T-cell (primary cell): ENCODE data around the gene RFX4. TPM values are rescaled to one million over a fixed set of nuclear protein-coding genes. Genes with fewer than 3 reads are reported as not detected.

Source experiments
- ATAC-seq, 4 experiments: fragments of 200-7000 bp in 3 of 4; fragments of 150-1000 bp in 1 of 4; cut with Tn5 transposase; replicated peaks in 1 of 4; 1 replicate in 3 of 4; 2 replicates in 1 of 4; pipeline ENCODE4 v1.10.0; 2021; ENCODE audit warnings: moderate library complexity in 3 of 4, mild to moderate bottlenecking in 2 of 4, moderate number of reproducible peaks in 1 of 4
- CTCF ChIA-PET, 2 donors: fragments of 300-600 bp; sonication (Branson Sonifier 250); formaldehyde crosslinking; loops; one replicate each; lab custom pipeline; 2022; ENCODE audit warnings: antibody characterized with exemption in 2 of 2; lab: Charles Lee
- POLR2A ChIA-PET, 2 donors: fragments of 300-600 bp; sonication (Branson Sonifier 250); formaldehyde crosslinking; loops; one replicate each; lab custom pipeline; 2022; ENCODE audit warnings: antibody characterized with exemption in 2 of 2; lab: Charles Lee
- DNase-seq, 35 experiments: peaks; one replicate each; pipeline versions ENCODE4 v3.0.0 to v3.0.0-alpha.2; 2013 to 2023
- H3K27ac ChIP-seq: one replicate; pipeline ENCODE4 v1.5.1; 2013; ENCODE audit warnings: low read length
- H3K27me3 ChIP-seq, 2 experiments: replicated peaks in 1 of 2; 1 replicate in 1 of 2; 2 replicates in 1 of 2; pipeline versions ENCODE4 v1.6.1 to v1.7.0; 2013; ENCODE audit warnings: low read length in 1 of 2, mixed read lengths in 1 of 2; ENCODE audit not compliant: control insufficient read depth in 2 of 2, insufficient read depth in 2 of 2; ENCODE audit errors: extremely low read depth in 1 of 2
- H3K36me3 ChIP-seq, 2 donors: 1 replicate in 1 of 2; 2 replicates in 1 of 2; pipeline versions ENCODE4 v1.6.1 to v1.7.0; 2013; ENCODE audit warnings: low read length in 1 of 2; ENCODE audit not compliant: control insufficient read depth in 2 of 2, insufficient read depth in 1 of 2; ENCODE audit errors: extremely low read depth in 1 of 2
- H3K4me1 ChIP-seq, 2 experiments: 1 replicate in 1 of 2; 2 replicates in 1 of 2; pipeline versions ENCODE4 v1.6.1 to v1.7.0; 2013; ENCODE audit warnings: low read length in 2 of 2, mixed read lengths in 1 of 2; ENCODE audit not compliant: insufficient read depth in 2 of 2, control insufficient read depth in 1 of 2; ENCODE audit errors: extremely low read depth in 1 of 2
- H3K4me3 ChIP-seq, 2 donors: 1 replicate in 1 of 2; 2 replicates in 1 of 2; pipeline versions ENCODE4 v1.5.1 to v1.7.0; 2013; ENCODE audit warnings: mild to moderate bottlenecking in 2 of 2, low read length in 1 of 2, moderate library complexity in 1 of 2; ENCODE audit not compliant: control insufficient read depth in 1 of 2; ENCODE audit errors: extremely low read depth in 1 of 2
- H3K9me3 ChIP-seq: 2 replicates; pipeline ENCODE4 v1.7.0; 2013
- H3K27ac Mint-ChIP-seq, 2 donors: one replicate each; pipeline ENCODE4 v1.8.0; 2020 to 2021; ENCODE audit warnings: mild to moderate bottlenecking in 2 of 2, mixed read lengths in 2 of 2
- H3K27me3 Mint-ChIP-seq, 2 donors: one replicate each; pipeline ENCODE4 v1.8.0; 2021 to 2022; ENCODE audit warnings: mixed read lengths in 2 of 2
- H3K36me3 Mint-ChIP-seq: one replicate; pipeline ENCODE4 v1.8.0; 2021; ENCODE audit warnings: mixed read lengths
- H3K4me1 Mint-ChIP-seq, 3 donors: one replicate each; pipeline ENCODE4 v1.8.0; 2020 to 2022; ENCODE audit warnings: mixed read lengths in 3 of 3, mild to moderate bottlenecking in 1 of 3
- H3K4me3 Mint-ChIP-seq, 3 donors: one replicate each; pipeline ENCODE4 v1.8.0; 2020 to 2022; ENCODE audit warnings: mild to moderate bottlenecking in 3 of 3, mixed read lengths in 3 of 3, moderate library complexity in 3 of 3
- H3K9me3 Mint-ChIP-seq, 3 donors: one replicate each; pipeline ENCODE4 v1.8.0; 2020 to 2022; ENCODE audit warnings: mixed read lengths in 3 of 3
- WGBS: methylation state at CpG from one replicate; pipeline ENCODE4 v1.1.5; 2013; ENCODE audit warnings: missing lambda C conversion rate; ENCODE audit not compliant: insufficient coverage; 5-methylcytosine and 5-hydroxymethylcytosine counted together
- total RNA-seq, 35 experiments: library from RNA in 6 of 35; stranded (reverse) in 6 of 35; fragments of 120-200 nt in 1 of 35; gene quantifications; one replicate each; pipeline versions ENCODE4 v1.2.1 to v1.2.4 and lab custom pipeline; 2013 to 2026

Gene RFX4
- total RNA-seq, 5 donors from 2014 or later (not counting 1 experiment from before 2014, with no cell fraction given), result not detected

GRCh38 chr12:106715582-106715981 lies 132.8 kb downstream of the RFX4 start:
- H3K4me3 ChIP-seq, result no peak overlapping the region
- H3K27ac ChIP-seq, result no peak overlapping the region
- Mint-ChIP-seq H3K9me3 (no peaks in the 10 kb centered on the region), H3K36me3 (no peaks in the 10 kb centered on the region), H3K4me1 (no peaks in the 10 kb centered on the region), H3K4me3 (no peak overlapping the region), H3K27me3 (peaks cover 2 to 6% of the 10 kb centered on the region in 2 donors), H3K27ac (no peak overlapping the region)
- H3K4me1 ChIP-seq, result no peaks in the 10 kb centered on the region
- no peak for DNase-seq
- ATAC-seq, result no peak
- H3K9me3 ChIP-seq, result no peaks in the 10 kb centered on the region
- CTCF ChIA-PET, result no interaction called here
- WGBS, result 60% methylated on average over 2 of the region's 4 CpGs
- no peaks in the 10 kb centered on the region for H3K27me3 ChIP-seq
- H3K36me3 ChIP-seq, result no peaks in the 10 kb centered on the region
- POLR2A ChIA-PET, result no interaction called here

GRCh38 chr12:106717673-106718072 lies 134.9 kb downstream of the RFX4 start:
- H3K27me3 Mint-ChIP-seq, result no peaks in the 10 kb centered on the region
- POLR2A ChIA-PET, result no interaction called here
- no CpG with 5 or more reads among the region's 2 CpGs for WGBS
- H3K4me1 Mint-ChIP-seq, result peaks cover 0 to 1% (median 0%) of the 10 kb centered on the region in 3 donors
- Histone ChIP-seq H3K27ac (no peak overlapping the region), H3K4me3 (no peak overlapping the region), H3K36me3 (no peaks in the 10 kb centered on the region), H3K9me3 (no peaks in the 10 kb centered on the region), H3K4me1 (no peaks in the 10 kb centered on the region), H3K27me3 (no peaks in the 10 kb centered on the region)
- no peak for DNase-seq
- CTCF ChIA-PET, result no interaction called here
- ATAC-seq, result no peak
- no peaks in the 10 kb centered on the region for H3K9me3 Mint-ChIP-seq
- no peak overlapping the region for H3K4me3 Mint-ChIP-seq
- H3K27ac Mint-ChIP-seq, result no peak overlapping the region
- no peaks in the 10 kb centered on the region for H3K36me3 Mint-ChIP-seq

DNA sequence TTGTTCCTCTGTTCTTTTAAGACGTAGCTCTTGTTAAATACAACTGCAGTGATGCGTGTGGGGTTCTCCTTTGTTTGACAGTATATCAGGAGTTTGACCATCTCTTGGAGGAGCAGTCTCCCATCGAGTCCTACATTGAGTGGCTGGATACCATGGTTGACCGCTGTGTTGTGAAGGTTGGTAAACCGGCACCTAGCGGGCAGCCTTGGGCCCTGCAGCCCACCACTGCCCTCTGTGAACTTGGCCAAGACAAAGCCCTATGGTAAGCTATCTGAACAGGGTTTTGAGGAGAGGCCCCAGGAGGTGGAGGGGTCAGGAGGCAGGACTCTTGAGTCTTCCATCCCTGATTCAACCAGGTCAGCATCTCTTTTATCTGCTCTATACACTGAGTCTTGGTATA lies 137.1 kb downstream of the RFX4 start:
- H3K4me1 Mint-ChIP-seq, result peaks cover 0 to 11% (median 2%) of the 10 kb centered on the region in 3 donors
- no peaks in the 10 kb centered on the region for H3K4me1 ChIP-seq
- POLR2A ChIA-PET, result interaction anchor here in 1 of 2 donors (0.5 kb wide), 1 partner anchor 151 kb away, joined by 4 read pairs; no protein-coding TSS in a partner anchor
- no peak overlapping the region for H3K4me3 Mint-ChIP-seq
- H3K4me3 ChIP-seq, result no peak overlapping the region
- WGBS, result 96% methylated on average over 4 of the region's 6 CpGs
- CTCF ChIA-PET, result no interaction called here
- H3K27me3 ChIP-seq, result no peaks in the 10 kb centered on the region
- no peak overlapping the region for H3K27ac Mint-ChIP-seq
- no peak overlapping the region for H3K27ac ChIP-seq
- ATAC-seq, result no peak
- H3K9me3 ChIP-seq, result no peaks in the 10 kb centered on the region
- H3K36me3 ChIP-seq, result no peaks in the 10 kb centered on the region
- DNase-seq, result no peak
- H3K36me3 Mint-ChIP-seq, result no peaks in the 10 kb centered on the region
- H3K9me3 Mint-ChIP-seq, result no peaks in the 10 kb centered on the region
- H3K27me3 Mint-ChIP-seq, result no peaks in the 10 kb centered on the region

GRCh38 chr12:106720696-106721095 lies 137.9 kb downstream of the RFX4 start:
- ATAC-seq, result no peak
- no peaks in the 10 kb centered on the region for H3K36me3 ChIP-seq
- no peak for DNase-seq
- no peaks in the 10 kb centered on the region for H3K27me3 ChIP-seq
- Mint-ChIP-seq H3K4me1 (peaks cover 0 to 11% (median 2%) of the 10 kb centered on the region in 3 donors), H3K9me3 (no peaks in the 10 kb centered on the region), H3K27me3 (no peaks in the 10 kb centered on the region), H3K4me3 (no peak overlapping the region), H3K27ac (no peak overlapping the region), H3K36me3 (no peaks in the 10 kb centered on the region)
- H3K9me3 ChIP-seq, result no peaks in the 10 kb centered on the region
- ChIA-PET POLR2A (interaction anchor here in 1 of 2 donors (0.6 kb wide), 1 partner anchor 124 kb away, joined by 3 read pairs; no protein-coding TSS in a partner anchor), CTCF (no interaction called here)
- no peak overlapping the region for H3K27ac ChIP-seq
- H3K4me3 ChIP-seq, result no peak overlapping the region
- 100% methylated on average over 1 of the region's 6 CpGs for WGBS
- no peaks in the 10 kb centered on the region for H3K4me1 ChIP-seq

DNA sequence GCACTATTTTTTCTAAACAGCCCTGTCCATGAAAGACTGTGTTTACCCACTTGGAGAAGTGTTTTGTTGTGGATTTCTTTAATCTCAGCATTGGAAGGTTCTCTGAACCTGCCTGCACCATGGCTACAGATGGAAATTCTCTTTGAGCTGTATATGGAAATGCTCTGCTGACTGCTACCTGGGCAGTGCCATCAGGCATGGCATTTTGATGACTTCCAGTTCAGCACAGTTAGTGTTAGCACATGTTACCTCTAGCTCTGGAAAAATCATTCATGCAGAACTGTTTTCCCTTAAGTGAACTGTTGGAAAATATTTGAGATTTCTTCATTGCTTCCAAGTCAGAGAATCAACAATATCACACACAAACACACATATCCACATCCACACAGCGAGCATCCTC lies 139.1 kb downstream of the RFX4 start:
- POLR2A ChIA-PET, result interaction anchor here in 1 of 2 donors (0.6 kb wide), 1 partner anchor 90 kb away, joined by 3 read pairs; no protein-coding TSS in a partner anchor
- Histone ChIP-seq H3K36me3 (no peaks in the 10 kb centered on the region), H3K4me3 (no peak overlapping the region), H3K27me3 (no peaks in the 10 kb centered on the region), H3K4me1 (no peaks in the 10 kb centered on the region), H3K9me3 (no peaks in the 10 kb centered on the region), H3K27ac (no peak overlapping the region)
- H3K4me1 Mint-ChIP-seq, result peaks cover 0 to 11% (median 2%) of the 10 kb centered on the region in 3 donors
- H3K27ac Mint-ChIP-seq, result no peak overlapping the region
- 100% methylated on average over 1 of the region's 1 CpG for WGBS
- no peaks in the 10 kb centered on the region for H3K36me3 Mint-ChIP-seq
- H3K4me3 Mint-ChIP-seq, result no peak overlapping the region
- H3K9me3 Mint-ChIP-seq, result no peaks in the 10 kb centered on the region
- no peaks in the 10 kb centered on the region for H3K27me3 Mint-ChIP-seq
- ATAC-seq (no peak), DNase-seq (no peak)
- CTCF ChIA-PET, result interaction anchor here in 1 of 2 donors (0.6 kb wide), 1 partner anchor 1346 kb away, joined by 16 read pairs; no protein-coding TSS in a partner anchor

DNA sequence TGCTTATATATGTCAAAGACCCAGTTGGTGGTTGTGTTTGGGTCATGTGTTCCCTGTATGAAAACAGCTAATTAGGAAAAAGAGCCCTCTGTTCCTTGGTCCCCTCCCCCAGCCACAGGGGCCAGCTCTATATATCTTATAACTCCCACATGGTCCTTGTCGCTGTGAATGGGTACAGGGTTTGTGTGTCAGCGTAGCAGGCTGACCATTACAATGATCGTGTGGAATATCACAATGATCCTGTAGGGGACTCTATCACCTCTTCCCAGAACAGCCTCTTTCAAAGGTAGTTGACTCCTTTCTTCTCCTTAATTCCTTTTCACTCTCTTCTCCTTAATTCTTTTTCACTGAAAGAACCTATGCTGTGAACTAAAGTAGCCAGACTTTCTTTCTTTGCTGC lies 140.0 kb downstream of the RFX4 start:
- Mint-ChIP-seq H3K4me1 (peaks cover 0 to 11% (median 2%) of the 10 kb centered on the region in 3 donors), H3K9me3 (no peaks in the 10 kb centered on the region), H3K27ac (no peak overlapping the region), H3K36me3 (no peaks in the 10 kb centered on the region), H3K4me3 (no peak overlapping the region), H3K27me3 (peaks cover 0 to 2% of the 10 kb centered on the region in 2 donors)
- CTCF ChIA-PET, result interaction anchor here (0.5 to 1.1 kb wide), 2 partner anchors 67 to 118 kb away, joined by 3 to 4 read pairs; no protein-coding TSS in a partner anchor
- no peak overlapping the region for H3K4me3 ChIP-seq
- H3K36me3 ChIP-seq, result no peaks in the 10 kb centered on the region
- ATAC-seq, result no peak
- POLR2A ChIA-PET, result interaction anchor here in 1 of 2 donors (0.5 kb wide), 1 partner anchor 12 kb away, joined by 3 read pairs; no protein-coding TSS in a partner anchor
- 60% methylated on average over 1 of the region's 3 CpGs for WGBS
- no peaks in the 10 kb centered on the region for H3K9me3 ChIP-seq
- DNase-seq, result no peak
- H3K4me1 ChIP-seq, result no peaks in the 10 kb centered on the region
- H3K27ac ChIP-seq, result no peak overlapping the region
- H3K27me3 ChIP-seq, result no peaks in the 10 kb centered on the region
